Measurements from ENCODE around the gene MACROD1.
A peak's percentile ranks its signal among the peaks of the same experiment; 100 is the strongest.

MACROD1 gene

GRCh38 chr11:64015510-64015909, 150.4 kb downstream of the MACROD1 start:
- no peak for DNase-seq (ENCODE audit: low read depth)

- no peak for DNase-seq (ENCODE audit: low read depth)
Measured at GRCh38 chr11:64014356-64014755, 151.6 kb downstream of the MACROD1 start.

- no peak for DNase-seq (ENCODE audit: low read depth)
Measured at GRCh38 chr11:64013141-64013896, 152.6 kb downstream of the MACROD1 start.

GRCh38 chr11:64011371-64011770, 154.5 kb downstream of the MACROD1 start:
- no peak for DNase-seq (ENCODE audit: low read depth)

GRCh38 chr11:64010783-64011182, 155.1 kb downstream of the MACROD1 start:
- DNase-seq (ENCODE audit: low read depth), result no peak

- DNase-seq (ENCODE audit: low read depth), result no peak
Measured at GRCh38 chr11:64009710-64010109, 156.2 kb downstream of the MACROD1 start.

GRCh38 chr11:64008914-64009633, 156.8 kb downstream of the MACROD1 start:
- DNase-seq (ENCODE audit: low read depth), result no peak

- DNase-seq (ENCODE audit: low read depth), result no peak
Measured at GRCh38 chr11:64008283-64008913, 157.5 kb downstream of the MACROD1 start.

GRCh38 chr11:64007629-64008282, 158.2 kb downstream of the MACROD1 start:
- DNase-seq (ENCODE audit: low read depth), result no peak

GRCh38 chr11:64007160-64007628, 158.7 kb downstream of the MACROD1 start:
- no peak for DNase-seq (ENCODE audit: low read depth)

GRCh38 chr11:64006398-64006797, 159.5 kb downstream of the MACROD1 start:
- DNase-seq (ENCODE audit: low read depth), result no peak

- no peak for DNase-seq (ENCODE audit: low read depth)
Measured at GRCh38 chr11:64005691-64006090, 160.2 kb downstream of the MACROD1 start.

- DNase-seq (ENCODE audit: low read depth), result no peak
Measured at GRCh38 chr11:64004590-64004984, 161.3 kb downstream of the MACROD1 start.

- DNase-seq (ENCODE audit: low read depth), result no peak
Measured at GRCh38 chr11:64003807-64004589, 161.9 kb downstream of the MACROD1 start.

- DNase-seq (ENCODE audit: low read depth), result no peak
Measured at GRCh38 chr11:64001484-64002420, 164.2 kb downstream of the MACROD1 start.

- no peak for DNase-seq (ENCODE audit: low read depth)
Measured at GRCh38 chr11:64000740-64001483, 165.0 kb downstream of the MACROD1 start.

GRCh38 chr11:64000026-64000739, 165.7 kb downstream of the MACROD1 start:
- DNase-seq (ENCODE audit: low read depth), result peak; percentile 68

GRCh38 chr11:63999349-64000025, 166.4 kb downstream of the MACROD1 start:
- DNase-seq (ENCODE audit: low read depth), result peak; percentile 60

All from activated T-helper 9 cell treated with anti-CD3 and anti-CD28 coated beads, Interleukin-2, amount 50 U/mL, for 16 hours (primary cell).